Gastrocnemius medialis (tissue), 4 donors: ENCODE data around the gene RABGAP1L.

Experiments used
- POLR2A ChIP-seq, 2 donors: fragments of 450-650 bp; IDR thresholded peaks; one replicate each; pipeline ENCODE4 v1.6.1; 2017; ENCODE audit warnings: antibody characterized with exemption in 2 of 2, mild to moderate bottlenecking in 2 of 2, moderate library complexity in 2 of 2
- TF ChIP-seq, protein P1 (sequence below), 5 experiments: fragments of 450-650 bp in 3 of 5; fragments of 200-600 bp in 2 of 5; sonication (generic) in 2 of 5; IDR thresholded peaks in 4 of 5; conservative IDR thresholded peaks in 1 of 5; 1 replicate in 4 of 5; 2 replicates in 1 of 5; pipeline ENCODE4 v1.5.1; 2016 to 2019; ENCODE audit warnings: antibody characterized with exemption in 5 of 5, mild to moderate bottlenecking in 3 of 5, moderate library complexity in 3 of 5

DNA sequence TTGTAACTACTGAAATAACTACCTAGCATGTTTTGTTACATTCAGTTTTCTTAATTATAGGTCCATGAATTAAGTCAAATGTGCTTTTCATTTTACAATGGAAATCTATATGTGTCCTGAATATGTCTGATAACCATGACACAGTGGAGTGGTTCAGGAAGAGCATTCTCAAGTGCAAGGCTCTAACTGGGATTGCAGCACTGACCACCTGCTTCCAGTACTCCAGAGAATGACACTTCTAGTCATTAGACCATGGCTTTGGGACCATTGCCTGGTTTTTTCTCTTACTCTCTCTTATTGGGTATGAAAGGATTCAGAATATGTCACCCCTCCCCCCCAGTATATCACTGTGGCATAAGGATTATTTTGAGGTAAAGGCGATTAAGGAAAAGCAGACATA lies 635.5 kb downstream of the RABGAP1L start:
- TF ChIP-seq, protein P1, sequence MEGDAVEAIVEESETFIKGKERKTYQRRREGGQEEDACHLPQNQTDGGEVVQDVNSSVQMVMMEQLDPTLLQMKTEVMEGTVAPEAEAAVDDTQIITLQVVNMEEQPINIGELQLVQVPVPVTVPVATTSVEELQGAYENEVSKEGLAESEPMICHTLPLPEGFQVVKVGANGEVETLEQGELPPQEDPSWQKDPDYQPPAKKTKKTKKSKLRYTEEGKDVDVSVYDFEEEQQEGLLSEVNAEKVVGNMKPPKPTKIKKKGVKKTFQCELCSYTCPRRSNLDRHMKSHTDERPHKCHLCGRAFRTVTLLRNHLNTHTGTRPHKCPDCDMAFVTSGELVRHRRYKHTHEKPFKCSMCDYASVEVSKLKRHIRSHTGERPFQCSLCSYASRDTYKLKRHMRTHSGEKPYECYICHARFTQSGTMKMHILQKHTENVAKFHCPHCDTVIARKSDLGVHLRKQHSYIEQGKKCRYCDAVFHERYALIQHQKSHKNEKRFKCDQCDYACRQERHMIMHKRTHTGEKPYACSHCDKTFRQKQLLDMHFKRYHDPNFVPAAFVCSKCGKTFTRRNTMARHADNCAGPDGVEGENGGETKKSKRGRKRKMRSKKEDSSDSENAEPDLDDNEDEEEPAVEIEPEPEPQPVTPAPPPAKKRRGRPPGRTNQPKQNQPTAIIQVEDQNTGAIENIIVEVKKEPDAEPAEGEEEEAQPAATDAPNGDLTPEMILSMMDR (IDR thresholded peaks at IDR 0.05 in 4 of 5, conservative IDR thresholded peaks at IDR 0.05 in 1 of 5): no peak
- TF ChIP-seq POLR2A (IDR thresholded peaks at IDR 0.05): no peak
